Inflammatory macrophage treated with lipopolysaccharide for 1 hour (primary cell): ENCODE measurements around the gene ATP2A2.

Experiments used
- DNase-seq, 2 donors: peaks; one replicate each; pipeline ENCODE4 v3.0.0-alpha.2; 2020 to 2022

ATP2A2 gene

DNA sequence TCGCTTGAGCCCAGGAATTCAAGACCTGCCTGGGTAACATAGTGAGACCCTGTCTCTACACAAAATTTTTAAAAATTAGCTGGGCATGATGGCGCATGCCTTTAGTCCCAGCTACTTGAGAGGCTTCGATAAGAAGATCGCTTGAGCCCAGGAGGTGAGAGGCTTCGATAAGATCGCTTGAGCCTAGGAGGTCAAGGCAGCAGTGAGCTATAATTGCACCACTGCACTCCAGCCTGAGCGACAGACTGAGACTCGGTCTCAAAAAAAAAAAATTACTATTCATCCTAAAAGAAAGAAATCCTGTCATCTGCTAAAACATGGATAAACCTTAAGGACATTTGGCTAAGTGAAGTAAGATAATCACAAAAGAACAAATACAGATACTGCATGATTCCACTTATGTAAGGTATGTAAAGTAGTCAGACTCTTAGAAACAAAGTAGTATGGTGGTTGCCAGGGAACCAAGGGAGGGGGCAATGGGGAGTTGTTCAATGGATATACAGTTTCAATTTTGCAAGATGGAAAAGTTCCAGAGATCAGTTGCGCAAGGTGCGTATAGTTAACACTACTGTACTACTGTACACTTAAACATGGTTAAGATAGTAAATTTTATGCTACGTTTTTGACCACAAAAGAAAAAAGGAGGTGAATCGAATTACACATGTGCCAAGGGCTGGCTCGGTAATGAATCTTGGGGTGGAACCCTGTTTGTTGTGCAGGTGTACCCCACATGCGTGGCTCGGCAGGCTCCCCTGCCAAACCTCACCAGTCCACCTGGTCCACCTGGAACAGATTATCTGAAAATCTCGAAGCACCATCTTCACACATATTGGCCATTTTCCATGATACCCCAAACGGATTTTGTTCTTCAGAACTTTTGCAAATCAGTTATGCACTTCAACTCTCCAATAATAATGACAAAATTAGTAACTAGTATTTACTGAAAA lies 18.3 kb upstream of the ATP2A2 start:
- DNase-seq = peak; percentile 40 to 70

DNA sequence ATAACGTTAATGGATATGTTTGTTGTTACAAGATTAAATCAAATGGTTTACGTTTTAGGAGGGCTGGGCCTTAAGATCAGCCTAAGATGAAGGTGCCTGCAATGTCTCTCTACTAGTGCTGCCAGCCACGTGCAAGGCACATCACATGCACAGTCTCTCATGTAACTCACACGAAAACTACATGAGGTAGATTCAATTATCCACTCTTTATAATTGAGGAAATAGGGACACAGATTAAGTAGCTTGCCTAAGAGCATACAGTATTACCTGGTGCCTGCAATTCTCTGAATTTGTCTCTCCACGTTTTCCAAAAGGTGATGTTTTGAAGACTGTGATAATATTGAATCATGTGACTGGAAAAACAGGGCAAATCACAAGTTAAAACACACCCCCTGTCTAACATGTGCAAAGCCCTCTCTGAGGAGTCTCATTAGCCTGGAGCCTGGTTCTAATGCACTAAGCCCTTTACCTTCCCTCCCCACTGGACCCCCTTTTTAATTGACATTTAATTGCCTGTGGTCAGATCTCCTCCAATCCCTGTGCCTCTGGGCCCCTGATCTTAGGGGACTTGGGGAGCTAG lies 14.6 kb upstream of the ATP2A2 start:
- DNase-seq = no peak

DNA sequence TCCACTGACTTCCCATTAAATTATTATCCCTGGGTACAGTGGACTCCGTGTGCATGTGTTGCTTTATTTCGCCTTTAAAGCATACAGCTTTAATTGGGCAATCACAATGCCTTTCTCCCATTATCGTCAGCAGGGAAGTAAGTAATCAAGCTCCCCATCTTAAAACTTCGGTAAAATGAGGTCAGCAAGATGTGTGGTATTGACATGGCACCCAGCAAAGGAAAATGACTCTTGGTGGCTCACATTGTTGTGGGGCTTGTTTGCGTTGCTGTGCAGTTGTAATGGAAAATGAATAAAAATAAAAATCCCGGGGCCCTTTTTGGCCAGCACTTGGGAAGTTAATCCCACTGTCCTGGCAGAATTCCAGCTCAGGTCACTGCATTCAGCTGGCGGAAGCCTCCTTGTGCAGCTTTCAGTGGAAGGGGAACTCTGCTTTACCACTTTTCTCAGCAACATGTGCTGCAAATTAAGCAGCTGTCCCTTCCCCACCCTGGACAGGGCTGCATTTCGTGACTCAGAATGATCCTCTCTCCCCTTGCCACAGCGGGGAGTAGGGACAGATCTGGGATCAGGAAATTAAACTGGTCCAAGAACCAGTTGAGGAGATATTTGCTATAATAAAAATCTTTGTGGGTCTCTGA lies 13.9 kb upstream of the ATP2A2 start:
- DNase-seq = no peak

DNA sequence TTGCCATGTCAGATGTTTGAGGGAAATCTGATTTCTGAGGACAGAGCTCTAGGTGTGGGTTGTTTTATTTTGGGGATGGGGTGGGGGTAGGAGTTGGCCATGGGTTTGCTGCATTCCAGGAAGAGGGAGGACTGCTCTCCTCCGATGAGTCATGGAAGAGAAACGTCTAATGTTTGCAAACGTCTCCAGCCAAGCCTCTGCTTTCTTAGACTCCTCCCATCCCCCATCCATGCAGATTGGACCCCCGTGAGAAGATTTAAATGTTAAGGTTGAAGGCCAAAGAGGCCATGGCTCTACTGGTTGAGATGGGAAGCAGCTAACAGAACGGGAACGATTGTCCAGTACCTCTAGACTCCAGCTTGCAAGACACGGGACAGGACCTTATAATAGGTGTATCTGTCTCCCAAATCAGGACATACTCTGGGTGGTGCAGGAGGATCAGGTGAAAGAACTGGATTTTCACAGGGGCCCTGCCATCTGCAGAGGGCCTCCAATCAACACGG lies 11.4 kb upstream of the ATP2A2 start:
- DNase-seq = no peak

DNA sequence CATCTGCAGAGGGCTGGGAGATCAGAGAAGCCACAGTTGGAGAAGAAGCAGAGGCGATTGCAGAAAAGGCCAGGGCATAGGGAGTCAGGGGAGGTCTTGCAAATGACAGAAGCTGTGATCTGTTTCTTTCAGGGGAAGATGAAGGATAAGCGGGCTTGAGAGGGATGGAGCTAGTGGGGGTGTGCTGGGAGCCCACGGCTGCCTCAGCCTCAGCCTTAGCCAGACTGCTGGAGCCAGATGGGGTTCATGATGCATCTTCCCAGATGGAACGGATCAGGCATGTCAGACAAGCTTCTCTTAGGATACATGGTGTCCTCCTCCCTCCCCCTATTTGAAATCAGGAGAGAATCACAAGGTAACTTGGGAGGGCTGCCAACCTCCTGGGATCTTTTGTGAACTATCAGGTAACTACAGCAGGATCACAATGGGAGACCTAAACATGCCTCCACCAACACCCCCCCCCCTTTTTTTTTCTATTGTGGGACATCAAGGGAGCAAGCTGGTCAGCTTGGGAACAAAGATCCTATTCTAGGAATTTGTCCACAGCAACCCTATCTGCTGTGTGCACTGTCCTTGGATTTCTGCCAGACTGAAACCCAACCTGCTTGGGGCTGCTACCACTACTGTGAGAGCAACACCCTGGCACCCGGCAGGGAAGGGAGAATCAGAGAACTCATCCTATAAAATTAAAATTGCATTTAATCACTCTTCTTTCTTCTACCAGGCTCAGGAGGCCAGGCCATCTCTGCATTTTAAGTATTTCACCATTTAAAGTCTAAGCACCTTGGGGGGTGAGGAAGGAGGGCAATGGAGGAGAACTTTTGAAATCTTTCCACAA lies 10.7 kb upstream of the ATP2A2 start:
- DNase-seq = no peak

DNA sequence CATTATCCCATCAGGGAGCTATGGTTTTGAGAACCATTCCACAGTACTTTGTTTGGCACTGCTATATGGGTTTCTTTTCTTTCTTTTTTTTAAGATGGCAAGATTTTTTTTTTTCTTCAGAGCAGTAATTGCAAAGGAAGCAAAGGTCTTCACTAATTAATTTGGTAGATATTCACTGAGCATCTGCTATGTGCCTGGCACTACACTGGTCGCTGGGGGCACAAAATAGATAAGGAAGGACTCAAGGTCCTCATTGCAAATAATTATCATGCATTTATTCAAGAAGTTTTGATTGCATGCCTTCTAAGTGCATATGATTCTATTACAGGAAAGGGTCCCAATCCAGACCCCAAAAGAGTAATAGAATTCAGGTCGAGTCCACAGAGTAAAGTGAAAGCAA lies 10.0 kb upstream of the ATP2A2 start:
- no peak for DNase-seq

DNA sequence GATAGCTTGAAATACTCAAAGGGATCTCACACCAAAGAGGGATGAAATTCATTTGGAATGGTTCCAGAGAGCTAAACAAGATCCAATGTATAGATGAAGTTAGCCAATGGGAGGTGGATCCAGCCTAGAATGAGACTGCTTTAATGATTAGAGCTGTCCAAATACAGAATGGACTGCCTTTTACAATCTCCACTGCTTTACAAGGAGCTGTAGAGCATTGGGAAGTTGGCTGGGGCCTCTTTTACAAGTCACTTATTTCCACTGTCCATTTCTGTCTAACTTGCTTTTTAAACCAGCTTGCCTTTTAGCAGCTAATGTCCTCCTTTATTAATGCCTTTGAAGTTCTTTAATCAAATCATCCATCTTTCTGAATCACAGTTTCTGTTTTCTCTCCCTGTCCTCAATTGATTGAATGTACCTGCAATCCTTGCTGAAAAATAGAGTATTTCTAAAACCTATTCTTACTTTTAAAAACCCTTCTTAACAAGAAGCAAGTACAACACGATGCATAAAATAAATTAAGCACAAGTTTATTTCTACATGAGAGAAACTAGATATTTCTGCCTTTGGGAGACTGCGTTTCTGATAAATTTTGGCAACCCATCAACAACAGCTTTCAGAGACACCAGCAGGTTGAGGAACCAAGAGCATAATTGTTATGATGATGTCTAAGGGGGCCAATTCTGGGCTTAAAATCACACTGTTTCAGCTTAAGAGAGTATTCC lies 3.4 kb upstream of the ATP2A2 start:
- DNase-seq = no peak

DNA sequence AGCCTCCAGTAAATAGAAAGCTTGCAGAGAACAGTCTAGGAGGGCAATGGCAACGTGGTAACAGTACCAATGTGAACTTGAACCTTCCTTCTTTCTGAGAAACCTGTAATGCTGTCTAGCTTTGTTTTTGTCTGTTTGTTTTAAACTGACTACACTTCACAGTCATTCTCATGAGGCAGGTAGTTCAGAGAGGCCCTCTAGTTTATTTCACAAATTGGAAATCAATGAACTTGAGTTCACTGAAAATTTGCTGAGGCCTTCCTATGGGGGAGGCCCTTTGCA lies 2.9 kb upstream of the ATP2A2 start:
- no peak for DNase-seq

DNA sequence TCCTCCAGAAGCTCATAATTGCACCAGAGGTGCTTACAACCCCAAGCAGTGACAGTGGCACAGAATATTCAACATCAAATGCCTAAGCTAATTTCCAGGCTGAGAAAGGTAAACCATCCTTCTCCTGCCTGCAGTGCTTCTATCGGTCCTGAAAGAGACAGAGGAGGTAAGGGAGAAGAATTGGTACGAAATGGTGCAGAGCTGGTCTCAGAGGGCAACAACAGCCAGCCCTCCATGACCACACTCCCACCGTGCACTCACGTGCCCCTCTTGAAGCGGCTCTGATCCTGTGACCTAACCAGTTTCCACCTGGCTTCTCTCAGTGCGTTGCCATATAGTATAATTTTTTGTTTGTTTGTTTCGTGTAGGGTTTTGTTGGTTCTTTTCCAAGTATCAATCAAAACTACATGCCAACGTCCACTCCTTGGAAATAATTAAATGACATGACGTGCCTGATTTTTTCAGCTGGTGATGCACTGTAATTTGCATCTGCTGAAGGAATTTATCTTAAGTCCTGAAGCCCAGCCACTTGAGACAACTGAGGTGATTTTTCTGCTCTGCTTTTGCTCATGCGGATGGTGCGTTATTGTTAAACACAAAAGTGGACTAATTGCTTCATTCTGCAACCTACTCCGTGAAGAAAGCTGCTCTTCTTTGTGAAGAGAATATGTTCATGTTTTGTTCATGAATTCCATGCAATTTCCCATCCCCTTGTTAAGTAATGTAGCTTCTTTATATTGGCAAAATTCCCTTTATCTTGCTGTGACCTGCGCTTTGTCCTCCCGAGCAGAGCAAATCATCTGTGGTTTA lies 1.3 kb upstream of the ATP2A2 start:
- DNase-seq = no peak

DNA sequence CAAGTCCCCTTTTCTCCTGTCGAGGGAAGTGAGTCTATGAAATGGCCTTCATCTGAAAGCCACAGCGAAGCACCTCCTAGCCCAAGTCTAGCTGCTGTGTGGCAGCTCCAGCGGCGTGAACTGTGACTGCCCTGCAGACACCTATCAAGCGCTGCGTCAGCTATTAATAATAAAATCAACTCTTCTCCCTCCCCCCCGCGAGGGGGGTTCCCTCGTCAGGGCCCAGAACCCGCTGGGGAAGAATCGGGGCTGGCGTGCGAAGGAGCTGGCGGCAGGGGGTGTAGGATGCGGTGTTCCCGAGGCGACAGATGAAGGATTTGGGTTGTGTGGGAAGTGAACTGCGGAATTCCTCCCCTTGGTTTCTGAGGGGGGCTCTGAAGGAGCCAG lies 662 bp upstream of the ATP2A2 start:
- DNase-seq = no peak

DNA sequence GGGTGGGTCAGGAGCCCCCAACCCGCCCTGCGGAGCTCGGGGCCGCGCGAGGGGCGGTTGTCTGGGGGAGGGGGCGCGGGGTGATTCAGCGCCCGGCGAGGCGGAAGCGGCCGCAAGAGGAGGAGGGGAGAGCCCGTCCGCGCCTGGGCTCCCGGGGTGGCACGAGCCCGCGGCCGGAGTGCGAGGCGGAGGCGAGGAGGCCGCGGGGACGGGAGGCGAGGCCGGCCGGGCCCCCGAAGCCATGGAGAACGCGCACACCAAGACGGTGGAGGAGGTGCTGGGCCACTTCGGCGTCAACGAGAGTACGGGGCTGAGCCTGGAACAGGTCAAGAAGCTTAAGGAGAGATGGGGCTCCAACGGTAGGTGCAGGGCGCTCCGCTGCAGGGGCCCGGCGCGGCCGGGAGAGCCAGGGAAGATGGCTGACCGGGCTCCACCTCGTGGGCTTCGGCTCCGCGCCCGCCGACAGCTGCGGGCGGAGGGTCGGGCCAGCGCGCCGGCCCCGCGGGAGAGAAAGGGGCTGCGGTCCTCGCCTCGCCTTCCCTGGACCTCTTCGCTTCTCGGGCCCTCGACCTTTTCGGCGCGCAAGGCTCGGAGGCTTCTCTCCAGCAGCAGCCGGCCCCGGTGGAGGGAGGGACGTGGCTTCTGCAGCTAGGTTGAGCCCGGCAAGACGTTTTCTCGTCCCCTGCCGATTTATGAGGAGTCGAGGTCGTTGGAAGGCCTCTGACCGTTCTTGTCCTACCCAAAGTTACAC lies 677 bp downstream of the ATP2A2 start:
- DNase-seq = peak; percentile 44 to 47

DNA sequence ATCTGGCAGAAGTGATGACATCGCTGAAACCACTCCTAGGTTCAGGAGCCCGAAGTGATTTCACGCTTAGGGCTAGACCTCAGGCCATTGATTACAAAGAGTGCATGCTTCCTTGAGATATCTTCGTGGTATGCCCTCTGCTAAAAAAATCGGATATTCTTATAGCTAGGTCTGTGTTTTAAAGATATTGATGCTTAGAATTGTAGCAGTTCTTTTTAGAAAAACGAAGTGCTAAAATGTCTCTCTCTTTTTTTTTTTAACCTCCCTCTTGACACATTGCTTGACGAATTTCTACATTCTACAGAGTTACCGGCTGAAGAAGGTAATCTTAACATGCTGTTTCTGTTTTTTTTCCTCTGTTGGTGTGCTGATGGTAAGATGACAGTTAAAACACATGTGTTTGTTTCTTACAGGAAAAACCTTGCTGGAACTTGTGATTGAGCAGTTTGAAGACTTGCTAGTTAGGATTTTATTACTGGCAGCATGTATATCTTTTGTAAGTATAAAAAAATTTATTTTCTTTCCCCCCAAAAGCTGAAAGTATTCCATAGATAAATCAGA lies 1.3 kb downstream of the ATP2A2 start:
- DNase-seq = peak in 1 of 2 donors; percentile 56

DNA sequence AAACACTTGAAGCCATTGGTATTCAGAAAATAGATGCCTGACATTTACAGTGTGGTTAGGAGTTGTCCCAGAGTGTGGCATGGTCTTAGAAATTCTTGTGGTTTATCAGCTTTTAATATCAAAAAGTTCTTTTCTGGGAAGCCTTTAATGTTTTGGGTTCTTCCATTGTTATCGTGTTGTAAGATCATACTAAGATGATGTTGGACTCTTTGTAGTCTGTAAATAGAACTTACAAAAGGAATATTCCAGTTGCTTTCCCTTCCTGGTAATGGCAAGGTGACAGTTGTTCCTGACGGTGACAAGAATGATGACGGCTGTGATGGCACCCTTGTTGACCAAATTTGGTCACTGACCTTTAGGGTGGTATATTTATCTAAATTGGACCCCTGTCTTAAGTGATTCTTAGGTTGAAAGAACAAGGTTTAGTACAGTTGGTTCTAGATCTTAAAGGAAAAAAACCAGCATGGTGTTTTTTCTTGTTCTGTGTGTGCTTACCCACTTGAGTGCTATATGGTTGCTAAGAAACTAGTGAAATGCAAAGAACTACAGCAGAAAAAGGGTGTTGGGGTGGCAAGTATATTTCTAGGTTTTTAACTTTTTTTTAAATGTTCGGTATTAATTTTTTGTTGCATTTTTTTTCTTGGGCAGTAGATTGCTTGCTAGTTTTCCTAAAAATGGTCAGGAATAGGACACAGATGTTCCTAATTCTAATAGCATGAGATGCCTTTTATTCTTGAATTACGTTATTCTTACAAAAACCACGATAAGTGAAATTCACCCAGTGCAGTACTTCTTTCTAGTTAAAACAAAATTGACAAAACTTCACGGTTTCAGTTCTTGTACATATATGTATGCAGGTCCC lies 2.1 kb downstream of the ATP2A2 start:
- DNase-seq = no peak

DNA sequence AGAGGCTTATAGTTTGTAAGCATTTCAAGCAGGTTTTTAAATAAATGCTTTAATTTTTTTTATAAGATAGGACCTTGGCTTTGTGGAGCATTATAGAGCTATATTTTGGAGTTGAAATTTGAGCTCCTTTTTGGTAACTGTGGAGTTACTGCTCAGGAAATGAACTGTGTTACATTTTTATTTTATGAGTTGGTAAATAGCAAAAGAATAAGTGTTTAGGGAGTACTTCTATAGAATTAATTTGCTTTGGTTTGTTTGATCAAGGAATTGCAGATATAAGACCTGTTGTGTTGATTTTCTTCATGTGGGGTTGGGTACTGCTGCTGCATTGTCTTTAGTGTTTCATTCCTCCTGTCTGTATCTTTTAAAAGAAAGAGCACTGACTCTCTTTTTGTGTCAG lies 3.5 kb downstream of the ATP2A2 start:
- DNase-seq = no peak

DNA sequence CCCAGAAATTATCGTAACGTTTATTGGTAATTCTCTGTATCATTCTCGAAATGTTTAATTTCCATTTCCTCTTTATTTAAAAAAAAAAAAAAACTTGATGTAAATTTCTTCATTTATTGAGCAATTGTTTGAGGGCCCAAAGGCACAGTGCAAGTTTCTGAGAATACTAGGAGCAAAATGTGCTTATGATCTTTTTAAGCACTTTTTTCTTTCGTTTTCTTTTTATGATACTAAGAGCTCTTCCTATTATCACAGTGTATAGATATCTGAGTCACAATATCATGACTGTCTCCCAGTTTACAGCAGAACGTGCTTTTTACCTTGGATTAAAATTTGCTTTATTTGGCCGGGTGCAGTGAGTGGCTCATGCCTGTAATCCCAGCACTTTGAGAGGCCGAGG lies 5.6 kb downstream of the ATP2A2 start:
- peak; percentile 65 to 74 for DNase-seq

DNA sequence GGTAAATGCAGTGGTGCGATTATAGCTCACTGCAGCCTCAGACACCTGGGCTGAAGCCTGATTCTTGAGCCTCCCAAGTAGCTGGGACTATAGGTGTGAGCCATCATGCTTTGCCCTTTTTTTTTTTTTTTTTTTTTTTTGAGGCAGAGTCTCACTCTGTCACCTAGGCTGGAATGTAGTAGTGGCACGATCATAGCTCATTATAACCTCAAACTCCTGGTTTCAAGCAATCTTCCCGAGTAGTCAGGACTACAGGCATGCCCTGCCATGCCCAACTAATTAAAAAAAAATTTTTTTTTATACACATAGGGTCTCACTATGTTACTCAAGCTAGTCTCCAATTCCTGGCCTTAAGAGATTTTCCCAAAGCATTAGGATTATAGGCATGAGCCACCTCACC lies 6.9 kb downstream of the ATP2A2 start:
- no peak for DNase-seq

DNA sequence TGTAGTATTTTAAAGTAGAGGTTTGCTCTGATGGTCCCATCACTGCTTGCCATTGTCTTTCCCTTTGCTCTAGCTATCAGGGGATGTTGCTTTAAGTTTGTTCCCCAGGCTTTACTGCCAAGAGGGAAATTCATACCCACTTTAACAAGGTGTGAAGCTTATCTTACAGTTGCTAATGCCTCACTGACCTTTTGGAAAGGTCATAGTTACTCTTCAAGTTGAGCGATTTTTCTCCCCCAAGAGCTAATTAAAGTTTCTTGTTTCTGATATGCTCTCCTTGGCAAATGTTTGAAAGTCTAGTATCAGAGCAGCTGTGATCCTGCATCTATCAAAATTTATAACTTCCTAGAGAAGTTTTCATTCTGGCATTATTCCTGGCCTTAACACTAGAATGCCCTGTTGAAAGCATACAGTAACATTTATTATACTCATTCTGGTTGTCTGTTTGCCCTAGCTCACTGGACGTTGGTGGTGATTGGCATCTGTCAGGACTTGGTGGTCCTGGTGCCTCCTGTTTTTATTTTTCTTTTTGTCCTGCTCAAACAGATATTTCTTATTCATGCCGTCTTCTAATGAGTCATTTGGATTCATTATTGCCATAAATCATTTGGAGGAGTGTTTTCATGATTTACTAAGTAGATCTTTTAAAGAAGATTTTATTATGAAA lies 8.1 kb downstream of the ATP2A2 start:
- DNase-seq = no peak

DNA sequence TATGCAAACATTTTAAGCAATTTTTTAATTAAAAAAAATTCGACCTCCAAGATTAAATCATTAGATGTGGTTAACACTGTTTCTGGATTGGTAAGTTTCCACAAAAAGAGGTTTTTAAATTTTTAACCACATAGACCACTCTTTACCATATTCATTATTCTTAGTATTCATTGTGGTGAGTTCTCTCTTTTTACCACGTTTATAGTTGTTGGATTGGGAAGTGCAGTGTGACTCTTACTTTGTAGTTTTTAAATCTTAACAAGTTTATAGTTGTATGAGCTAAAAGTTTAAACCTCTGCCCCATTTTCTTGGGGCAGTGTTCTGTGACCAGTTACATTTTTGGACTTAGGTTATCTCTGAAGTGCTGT lies 8.6 kb downstream of the ATP2A2 start:
- no peak for DNase-seq
